Muscle of arm (tissue), 12 donors: ENCODE data around the gene MYO15A. TPM values are rescaled to one million over a fixed set of nuclear protein-coding genes. Genes with fewer than 3 reads are reported as not detected.

Experiments used
- DNase-seq: peaks from one replicate; pipeline ENCODE4 v3.0.0-alpha.2; 2013
- polyA plus RNA-seq, 12 donors: library from polyadenylated mRNA; unstranded; fragments of 120-200 nt; gene quantifications; one replicate each; pipeline ENCODE4 v1.2.1, GENCODE V29; 2013; ENCODE audit not compliant: insufficient read length in 12 of 12

Gene MYO15A
- polyA plus RNA-seq, 12 donors: 0.53 to 2.0 (median 1.2) TPM; not detected in 2

GRCh38 chr17:18158022-18158600 is 49.6 kb downstream of the MYO15A start:
- DNase-seq: peak; percentile 75

GRCh38 chr17:18159551-18160120 is 51.1 kb downstream of the MYO15A start:
- DNase-seq: no peak

GRCh38 chr17:18160128-18160856 is 51.7 kb downstream of the MYO15A start:
- no peak for DNase-seq

GRCh38 chr17:18161207-18162145 is 52.9 kb downstream of the MYO15A start:
- no peak for DNase-seq

GRCh38 chr17:18163547-18163946 is 55.0 kb downstream of the MYO15A start:
- no peak for DNase-seq

GRCh38 chr17:18166894-18167293 is 58.3 kb downstream of the MYO15A start:
- no peak for DNase-seq

- DNase-seq: no peak
Measured at GRCh38 chr17:18167421-18167820, 58.9 kb downstream of the MYO15A start.

- no peak for DNase-seq
Measured at GRCh38 chr17:18172531-18173278, 64.1 kb downstream of the MYO15A start.

- DNase-seq: no peak
Measured at GRCh38 chr17:18173740-18174139, 65.2 kb downstream of the MYO15A start.

GRCh38 chr17:18176176-18176575 is 67.6 kb downstream of the MYO15A start:
- no peak for DNase-seq

- DNase-seq: no peak
Measured at GRCh38 chr17:18177133-18177532, 68.6 kb downstream of the MYO15A start.

GRCh38 chr17:18177722-18178121 is 69.2 kb downstream of the MYO15A start:
- no peak for DNase-seq

- no peak for DNase-seq
Measured at GRCh38 chr17:18179196-18179595, 70.6 kb downstream of the MYO15A start.

GRCh38 chr17:18179804-18180203 is 71.2 kb downstream of the MYO15A start:
- no peak for DNase-seq

- DNase-seq: no peak
Measured at GRCh38 chr17:18181358-18181757, 72.8 kb downstream of the MYO15A start.

GRCh38 chr17:18182110-18182977 is 73.8 kb downstream of the MYO15A start:
- peak; percentile 59 for DNase-seq

GRCh38 chr17:18182978-18183333 is 74.4 kb downstream of the MYO15A start:
- DNase-seq: no peak

- DNase-seq: peak; percentile 98
Measured at GRCh38 chr17:18183334-18184142, 75.0 kb downstream of the MYO15A start, which contains the start of gene ALKBH5. Gene ALKBH5 (plus strand): TSS chr17:18183828. CDS start chr17:18184244, 416 bp downstream.
